Erythroblast (primary cell): ENCODE data around the gene AXIN1.

Experiments
- GATA1 ChIP-seq: IDR thresholded peaks from 2 replicates; pipeline ENCODE4 v1.6.1; 2011; ENCODE audit warnings: low read depth, mild to moderate bottlenecking, control low read depth, low read length, moderate library complexity
- POLR2A ChIP-seq: IDR thresholded peaks from 2 replicates; pipeline ENCODE4 v1.6.1; 2011; ENCODE audit warnings: mild to moderate bottlenecking, low read length

- no peak for TF ChIP-seq POLR2A
- TF ChIP-seq GATA1: no peak
Observed at GRCh38 chr16:245105-245504, 107.4 kb downstream of the AXIN1 start.
